Pancreas (tissue), 10 donors: ENCODE results near the gene CMIP. TPM values are rescaled to one million over a fixed set of nuclear protein-coding genes. Genes with fewer than 3 reads are reported as not detected.

Source experiments
- ATAC-seq, 4 donors: fragments of 200-7000 bp; cut with Tn5 transposase; one replicate each; pipeline versions ENCODE4 v1.8.0 to v1.9.1; 2020; ENCODE audit warnings: mild to moderate bottlenecking in 4 of 4, moderate library complexity in 4 of 4
- DNase-seq, 6 donors: peaks; one replicate each; pipeline ENCODE4 v3.0.0-alpha.2; 2020
- FAIRE-seq: peaks from 2 replicates; lab custom pipeline; 2012; peaks lifted over from hg19 to GRCh38; lab: Jason Lieb, UNC
- H3K27ac ChIP-seq, 4 donors: fragments of 200-600 bp; sonication (generic); 1 replicate in 3 of 4; 2 replicates in 1 of 4; pipeline versions ENCODE4 v1.5.0 to v1.8.0; 2020
- H3K27me3 ChIP-seq, 4 donors: fragments of 200-600 bp; one replicate each; pipeline ENCODE4 v1.8.0; 2021
- H3K36me3 ChIP-seq, 3 donors: fragments of 200-600 bp; sonication (generic) in 1 of 3; one replicate each; pipeline versions ENCODE4 v1.5.0 to v1.8.0; 2020 to 2021
- H3K4me1 ChIP-seq, 3 donors: fragments of 200-600 bp; one replicate each; pipeline ENCODE4 v1.8.0; 2021
- H3K4me3 ChIP-seq, 4 donors: fragments of 200-600 bp; sonication (generic) in 2 of 4; one replicate each; pipeline versions ENCODE4 v1.5.0 to v1.8.0; 2020 to 2021
- H3K9me3 ChIP-seq, 4 donors: fragments of 200-600 bp; one replicate each; pipeline ENCODE4 v1.8.0; 2021
- WGBS, 2 donors: extraction: QIAGEN DNeasy Blood & Tissue Kit; methylation state at CpG; one replicate each; pipeline ENCODE4 v1.1.7; 2013; 5-methylcytosine and 5-hydroxymethylcytosine counted together
- intact Hi-C, 3 donors: fragments of 100-400 bp; cut with DNase I; formaldehyde crosslinking; loops; one replicate each; pipeline versions ENCODE4 v1.11.1 to v1.14.2; 2022
- polyA plus RNA-seq, 2 donors: library from polyadenylated mRNA; stranded (reverse); fragments of 200-250 nt; gene quantifications; one replicate each; pipeline ENCODE4 v1.2.3, GENCODE V29; 2013
- total RNA-seq, 6 donors: library from RNA; stranded (reverse); fragmentation: NEBNext Ultra II Directional in 4 of 6; extraction: Animal tissue kit (Norgen Biotek cat#: 25700) in 4 of 6; gene quantifications; one replicate each; pipeline versions ENCODE4 v1.2.1 to v1.2.4, GENCODE V29; 2021 to 2023
- TF ChIP-seq, protein P1 (sequence below), 4 donors: fragments of 200-600 bp; sonication (generic) in 3 of 4; IDR thresholded peaks; one replicate each; pipeline versions ENCODE4 v1.5.0 to v1.8.0; 2021; ENCODE audit warnings: antibody characterized with exemption in 4 of 4
- donor health status: healthy with polysubstance abuse.
- donor health status: DM: no; HTN: no; CAD: no; lungs with moderate emphysema.
- donor health status: DM: no; HTN: no; CAD: no.
- donor health status: control.
- donor health status: control.
- donor health status: Bipolar disorder and iron deficiency.
- donor health status: DM: yes; HTN: yes; CAD: no.
- donor health status: DM: no; HTN: no; CAD: no.
- donor health status: DM: no; HTN: no; CAD: no.
- donor health status: DM: yes; HTN: yes; CAD: no.

CMIP gene
- total and polyA plus RNA-seq, 8 donors: 9.7 to 37.0 (median 21.5) TPM

DNA sequence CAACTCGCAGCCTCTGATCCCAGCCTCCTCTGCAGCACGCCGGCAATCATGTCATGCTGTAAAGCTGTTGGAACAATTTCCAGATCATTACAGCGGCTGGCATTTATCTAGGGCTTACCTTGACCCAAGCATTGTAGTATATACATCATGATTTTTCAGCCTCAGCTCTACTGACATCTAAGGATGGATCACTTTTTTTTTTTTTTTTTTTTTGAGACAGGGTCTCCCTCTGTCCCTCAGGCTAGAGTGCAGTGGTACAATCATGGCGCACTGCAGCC lies 103.3 kb downstream of the CMIP start:
- no peak overlapping the region for H3K27ac ChIP-seq
- H3K27me3 ChIP-seq: no peaks in the 10 kb centered on the region
- H3K36me3 ChIP-seq: no peaks in the 10 kb centered on the region
- TF ChIP-seq, protein P1, sequence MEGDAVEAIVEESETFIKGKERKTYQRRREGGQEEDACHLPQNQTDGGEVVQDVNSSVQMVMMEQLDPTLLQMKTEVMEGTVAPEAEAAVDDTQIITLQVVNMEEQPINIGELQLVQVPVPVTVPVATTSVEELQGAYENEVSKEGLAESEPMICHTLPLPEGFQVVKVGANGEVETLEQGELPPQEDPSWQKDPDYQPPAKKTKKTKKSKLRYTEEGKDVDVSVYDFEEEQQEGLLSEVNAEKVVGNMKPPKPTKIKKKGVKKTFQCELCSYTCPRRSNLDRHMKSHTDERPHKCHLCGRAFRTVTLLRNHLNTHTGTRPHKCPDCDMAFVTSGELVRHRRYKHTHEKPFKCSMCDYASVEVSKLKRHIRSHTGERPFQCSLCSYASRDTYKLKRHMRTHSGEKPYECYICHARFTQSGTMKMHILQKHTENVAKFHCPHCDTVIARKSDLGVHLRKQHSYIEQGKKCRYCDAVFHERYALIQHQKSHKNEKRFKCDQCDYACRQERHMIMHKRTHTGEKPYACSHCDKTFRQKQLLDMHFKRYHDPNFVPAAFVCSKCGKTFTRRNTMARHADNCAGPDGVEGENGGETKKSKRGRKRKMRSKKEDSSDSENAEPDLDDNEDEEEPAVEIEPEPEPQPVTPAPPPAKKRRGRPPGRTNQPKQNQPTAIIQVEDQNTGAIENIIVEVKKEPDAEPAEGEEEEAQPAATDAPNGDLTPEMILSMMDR (IDR thresholded peaks at IDR 0.05): no peak
- ATAC-seq (no peak), FAIRE-seq (no peak), DNase-seq (no peak)
- intact Hi-C loops: no loop called here
- H3K4me1 ChIP-seq: peaks cover 4 to 35% (median 7%) of the 10 kb centered on the region in 3 donors
- no peaks in the 10 kb centered on the region for H3K9me3 ChIP-seq
- no peak overlapping the region for H3K4me3 ChIP-seq
- 85% methylated on average over 5 of the region's 5 CpGs for WGBS, 2 donors

DNA sequence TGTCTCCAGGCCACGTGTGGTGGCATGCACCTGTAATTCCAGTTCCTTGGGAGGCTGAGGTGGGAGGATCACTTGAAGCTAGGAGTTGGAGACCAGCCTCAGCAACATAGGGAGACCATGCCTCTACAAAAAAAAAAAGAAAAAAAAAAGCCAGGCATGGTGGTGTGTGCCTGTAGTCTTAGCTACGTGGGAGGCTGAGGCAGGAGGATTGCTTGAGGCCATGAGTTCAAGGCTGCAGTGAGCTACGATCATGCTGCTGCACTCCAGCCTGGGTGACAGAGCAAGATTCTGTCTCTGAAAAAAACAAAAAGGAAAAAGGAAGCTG lies 103.9 kb downstream of the CMIP start:
- TF ChIP-seq, protein P1 (IDR thresholded peaks at IDR 0.05): no peak
- no peak for ATAC-seq
- WGBS, 2 donors: 88 to 91% methylated on average over 3 of the region's 3 CpGs
- peak overlapping the region in 1 of 4 donors; percentile 30 for H3K27ac ChIP-seq
- no peaks in the 10 kb centered on the region for H3K36me3 ChIP-seq
- peaks cover 4 to 31% (median 7%) of the 10 kb centered on the region in 3 donors for H3K4me1 ChIP-seq
- no peak for FAIRE-seq
- DNase-seq: no peak
- intact Hi-C loops: no loop called here
- no peaks in the 10 kb centered on the region for H3K9me3 ChIP-seq
- H3K27me3 ChIP-seq: no peaks in the 10 kb centered on the region
- H3K4me3 ChIP-seq: no peak overlapping the region

DNA sequence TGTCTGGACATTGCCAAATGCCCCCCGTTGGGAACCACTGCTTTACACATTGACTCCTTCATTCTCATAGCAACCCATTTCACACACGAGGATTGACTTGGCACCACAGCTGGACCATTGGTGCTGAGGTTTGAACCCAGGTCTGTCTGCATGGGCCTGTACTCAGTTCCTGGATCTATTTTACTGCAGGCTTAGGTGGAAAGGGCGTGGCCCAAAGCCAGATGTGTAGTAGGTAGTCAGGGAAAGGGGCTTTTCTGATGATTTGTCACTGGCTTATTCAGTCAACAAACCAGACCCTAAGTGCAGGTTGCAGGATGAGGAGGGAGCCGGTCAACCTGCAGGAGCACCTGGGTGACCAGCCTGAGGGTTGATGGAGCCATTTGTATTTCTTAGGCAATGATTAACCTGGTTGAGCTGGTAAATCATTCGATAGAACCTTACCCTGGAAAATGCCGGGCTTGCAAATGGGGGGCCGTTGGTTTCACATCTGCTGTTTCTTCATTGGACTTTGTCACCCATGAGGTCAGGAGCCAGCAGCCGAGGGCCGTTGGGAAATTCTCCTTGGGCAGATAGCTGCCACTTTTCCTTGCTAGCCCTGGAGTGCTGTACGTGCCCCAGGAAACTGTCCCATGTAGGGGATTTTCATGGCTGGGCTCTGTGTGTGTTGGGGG lies 104.4 kb downstream of the CMIP start:
- DNase-seq (peak in 4 of 6 donors; percentile 54 to 65 (median 61)), ATAC-seq (peak; percentile 69 to 85 (median 76)), FAIRE-seq (no peak)
- H3K36me3 ChIP-seq: no peaks in the 10 kb centered on the region
- H3K27ac ChIP-seq: peak overlapping the region in 2 of 4 donors; percentile 30 to 57
- H3K27me3 ChIP-seq: no peaks in the 10 kb centered on the region
- no peaks in the 10 kb centered on the region for H3K9me3 ChIP-seq
- H3K4me3 ChIP-seq: no peak overlapping the region
- TF ChIP-seq, protein P1 (IDR thresholded peaks at IDR 0.05): no peak
- intact Hi-C loops: no loop called here
- peaks cover 7 to 29% (median 7%) of the 10 kb centered on the region in 3 donors for H3K4me1 ChIP-seq
- WGBS, 2 donors: 31 to 34% methylated on average over 10 of the region's 10 CpGs

DNA sequence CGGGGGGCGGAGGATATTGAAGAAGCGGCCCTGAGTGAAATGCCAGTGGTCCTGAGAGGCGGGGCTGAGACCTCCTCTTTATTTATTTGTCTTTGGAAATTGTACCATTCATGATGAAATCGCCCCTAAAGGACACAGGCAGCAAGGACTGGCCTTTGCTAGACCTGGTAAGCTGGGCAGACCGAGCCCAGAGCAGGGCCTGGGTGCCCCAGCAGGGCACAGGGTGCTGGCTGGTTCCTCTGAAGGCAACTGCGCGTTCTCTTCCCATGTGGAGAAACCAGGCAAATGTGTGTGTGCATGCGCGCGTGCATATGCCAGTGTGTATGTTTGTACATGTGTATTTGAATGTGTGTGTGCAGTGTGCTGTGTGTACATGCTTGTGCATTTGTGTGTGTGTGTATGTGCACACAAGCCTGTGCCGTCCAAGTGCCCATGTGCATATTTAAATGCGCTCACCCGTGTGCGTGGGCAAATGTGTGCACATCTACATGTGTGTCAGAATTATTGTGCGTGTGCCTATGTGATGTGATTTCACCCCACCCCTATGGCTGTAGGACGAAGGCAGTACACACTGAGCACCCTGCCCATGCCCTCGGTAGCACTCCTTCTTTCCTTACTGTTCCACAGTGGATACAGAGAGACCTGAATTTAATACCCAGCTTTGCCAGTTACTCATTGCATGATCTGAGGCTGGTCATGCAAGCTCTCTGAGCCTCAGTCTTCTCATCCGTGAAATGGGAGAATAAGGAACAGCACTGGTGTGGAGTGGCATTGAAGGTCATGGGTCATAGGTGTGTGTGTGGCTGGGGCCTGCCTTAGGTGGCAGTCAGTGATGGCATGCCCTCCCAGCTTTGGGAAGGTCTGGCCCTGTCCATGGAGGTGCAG lies 105.2 kb downstream of the CMIP start:
- Histone ChIP-seq H3K27me3 (no peaks in the 10 kb centered on the region), H3K9me3 (no peaks in the 10 kb centered on the region), H3K4me1 (peaks cover 7 to 24% (median 8%) of the 10 kb centered on the region in 3 donors), H3K4me3 (no peak overlapping the region), H3K36me3 (no peaks in the 10 kb centered on the region), H3K27ac (peak overlapping the region in 2 of 4 donors; percentile 30 to 57)
- intact Hi-C loops: no loop called here
- 85 to 92% methylated on average over 19 of the region's 19 CpGs for WGBS, 2 donors
- ATAC-seq (peak in 3 of 4 donors; percentile 2 to 7 (median 5)), FAIRE-seq (no peak), DNase-seq (no peak)
- TF ChIP-seq, protein P1 (IDR thresholded peaks at IDR 0.05): no peak

DNA sequence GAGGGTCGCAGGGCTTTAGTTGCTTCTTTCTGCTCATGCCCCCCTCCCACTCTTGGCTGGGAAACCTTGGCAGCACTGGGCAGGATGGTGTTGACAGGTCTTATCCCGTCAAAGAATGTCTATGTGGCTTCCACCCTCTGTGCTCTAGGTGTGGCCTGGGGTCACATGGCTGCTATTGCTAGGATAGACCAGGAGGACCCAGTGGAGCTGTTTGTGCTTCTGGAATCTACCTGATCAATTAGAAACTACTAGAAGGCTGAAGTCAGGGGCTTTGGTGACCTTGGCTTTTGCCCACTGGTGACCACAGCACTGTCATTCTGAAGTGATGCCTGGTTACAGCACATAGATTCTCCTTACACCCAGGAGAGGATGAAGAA lies 105.8 kb downstream of the CMIP start:
- H3K4me3 ChIP-seq: no peak overlapping the region
- no peak for ATAC-seq
- no peaks in the 10 kb centered on the region for H3K27me3 ChIP-seq
- no peaks in the 10 kb centered on the region for H3K9me3 ChIP-seq
- TF ChIP-seq, protein P1 (IDR thresholded peaks at IDR 0.05): no peak
- DNase-seq: no peak
- no peak for FAIRE-seq
- H3K4me1 ChIP-seq: peaks cover 7 to 22% (median 8%) of the 10 kb centered on the region in 3 donors
- 76% methylated on average over 2 of the region's 2 CpGs for WGBS, 2 donors
- no peak overlapping the region for H3K27ac ChIP-seq
- intact Hi-C loops: no loop called here
- H3K36me3 ChIP-seq: no peaks in the 10 kb centered on the region
